Common myeloid progenitor, CD34-positive (primary cell): ENCODE measurements around the gene DIP2C.

ENCODE experiments used
- CTCF ChIA-PET: fragments of 350-600 bp; sonication (Branson Sonifier 250); formaldehyde crosslinking; loops from one replicate; lab custom pipeline; 2021; ENCODE audit warnings: antibody characterized with exemption; lab: Charles Lee
- POLR2A ChIA-PET: fragments of 350-600 bp; sonication (Branson Sonifier 250); formaldehyde crosslinking; loops from one replicate; lab custom pipeline; 2021; ENCODE audit warnings: antibody characterized with exemption; lab: Charles Lee
- DNase-seq, 3 donors: peaks; one replicate each; pipeline versions ENCODE4 v3.0.0 to v3.0.0-alpha.2; 2013
- H3K27ac ChIP-seq, 2 experiments: 1 replicate in 1 of 2; 2 replicates in 1 of 2; pipeline ENCODE4 v1.7.0; 2013; ENCODE audit warnings: inconsistent platforms in 2 of 2, low read length in 2 of 2, mild to moderate bottlenecking in 2 of 2, low read depth in 1 of 2, moderate library complexity in 1 of 2; ENCODE audit not compliant: severe bottlenecking in 2 of 2, insufficient read depth in 1 of 2, poor library complexity in 1 of 2
- H3K27me3 ChIP-seq, 5 experiments: replicated peaks in 2 of 5; 1 replicate in 3 of 5; 2 replicates in 2 of 5; pipeline versions ENCODE4 v1.6.1 to v1.7.0; 2013; ENCODE audit warnings: low read length in 4 of 5, mild to moderate bottlenecking in 2 of 5, moderate library complexity in 2 of 5, inconsistent platforms in 1 of 5; ENCODE audit not compliant: insufficient read depth in 5 of 5, control insufficient read depth in 4 of 5
- H3K36me3 ChIP-seq, 4 experiments: 1 replicate in 2 of 4; 2 replicates in 2 of 4; pipeline versions ENCODE4 v1.6.1 to v1.7.0; 2013; ENCODE audit warnings: low read length in 3 of 4, control low read depth in 1 of 4, mild to moderate bottlenecking in 1 of 4; ENCODE audit not compliant: control insufficient read depth in 4 of 4, insufficient read depth in 4 of 4
- H3K4me1 ChIP-seq, 4 experiments: 1 replicate in 3 of 4; 2 replicates in 1 of 4; pipeline versions ENCODE4 v1.6.1 to v1.7.1; 2013; ENCODE audit warnings: low read length in 3 of 4, mild to moderate bottlenecking in 3 of 4, control low read depth in 1 of 4, inconsistent platforms in 1 of 4, moderate library complexity in 1 of 4; ENCODE audit not compliant: control insufficient read depth in 4 of 4, insufficient read depth in 4 of 4; ENCODE audit errors: control extremely low read depth in 1 of 4
- H3K4me3 ChIP-seq, 7 experiments: 1 replicate in 4 of 7; 2 replicates in 3 of 7; pipeline versions ENCODE4 v1.5.1 to v1.7.0; 2013; ENCODE audit warnings: mild to moderate bottlenecking in 7 of 7, low read length in 6 of 7, moderate library complexity in 6 of 7, inconsistent platforms in 2 of 7, low read depth in 2 of 7, control low read depth in 1 of 7; ENCODE audit not compliant: insufficient read depth in 4 of 7, control insufficient read depth in 1 of 7; ENCODE audit errors: extremely low read depth in 1 of 7
- H3K9me3 ChIP-seq, 5 experiments: 1 replicate in 4 of 5; 2 replicates in 1 of 5; pipeline versions ENCODE4 v1.6.1 to v1.7.1; 2013; ENCODE audit warnings: low read length in 4 of 5, mild to moderate bottlenecking in 2 of 5, inconsistent platforms in 1 of 5, low read depth in 1 of 5, moderate library complexity in 1 of 5; ENCODE audit not compliant: control insufficient read depth in 4 of 5, insufficient read depth in 2 of 5; ENCODE audit errors: control extremely low read depth in 1 of 5
- WGBS: methylation state at CpG from one replicate; pipeline ENCODE4 v1.1.5; 2013; ENCODE audit not compliant: insufficient coverage; 5-methylcytosine and 5-hydroxymethylcytosine counted together

Gene DIP2C

GRCh38 chr10:232061-232460 lies 457.4 kb downstream of the DIP2C start:
- 93% methylated on average over 3 of the region's 3 CpGs for WGBS
- CTCF ChIA-PET = interaction anchor here (1.2 to 1.8 kb wide), 2 partner anchors 10 to 51 kb away, joined by 3 to 4 read pairs; no protein-coding TSS in a partner anchor
- Histone ChIP-seq H3K27ac (no peak overlapping the region), H3K36me3 (peaks cover 0 to 7% (median 5%) of the 10 kb centered on the region in 4 experiments), H3K27me3 (no peaks in the 10 kb centered on the region), H3K4me3 (no peak overlapping the region), H3K9me3 (no peaks in the 10 kb centered on the region), H3K4me1 (no peaks in the 10 kb centered on the region)
- POLR2A ChIA-PET = no interaction called here
- DNase-seq = no peak

- Histone ChIP-seq H3K36me3 (peaks cover 0 to 7% (median 5%) of the 10 kb centered on the region in 4 experiments), H3K4me1 (no peaks in the 10 kb centered on the region), H3K27me3 (no peaks in the 10 kb centered on the region), H3K4me3 (no peak overlapping the region), H3K9me3 (no peaks in the 10 kb centered on the region), H3K27ac (no peak overlapping the region)
- POLR2A ChIA-PET = no interaction called here
- DNase-seq = peak; percentile 11 to 40 (median 35)
- CTCF ChIA-PET = interaction anchor here (1.0 to 2.2 kb wide), 2 partner anchors 15 to 27 kb away, joined by 3 to 16 read pairs; no protein-coding TSS in a partner anchor
- 100% methylated on average over 7 of the region's 9 CpGs for WGBS
Measured at GRCh38 chr10:230758-231157, 458.7 kb downstream of the DIP2C start.

GRCh38 chr10:228366-228765 lies 461.1 kb downstream of the DIP2C start:
- ChIA-PET CTCF (no interaction called here), POLR2A (no interaction called here)
- WGBS = no CpG with 5 or more reads among the region's 6 CpGs
- DNase-seq = no peak
- Histone ChIP-seq H3K27me3 (no peaks in the 10 kb centered on the region), H3K4me3 (no peak overlapping the region), H3K27ac (no peak overlapping the region), H3K36me3 (peaks cover 0 to 9% (median 3%) of the 10 kb centered on the region in 4 experiments), H3K9me3 (no peaks in the 10 kb centered on the region), H3K4me1 (no peaks in the 10 kb centered on the region)

GRCh38 chr10:227014-227413 lies 462.5 kb downstream of the DIP2C start:
- Histone ChIP-seq H3K9me3 (no peaks in the 10 kb centered on the region), H3K4me1 (no peaks in the 10 kb centered on the region), H3K27me3 (no peaks in the 10 kb centered on the region), H3K27ac (no peak overlapping the region), H3K4me3 (no peak overlapping the region), H3K36me3 (peaks cover 0 to 3% (median 0%) of the 10 kb centered on the region in 4 experiments)
- CTCF ChIA-PET = no interaction called here
- POLR2A ChIA-PET = no interaction called here
- DNase-seq = no peak
- no CpG with 5 or more reads among the region's 2 CpGs for WGBS

GRCh38 chr10:226018-226417 lies 463.4 kb downstream of the DIP2C start:
- no peaks in the 10 kb centered on the region for H3K9me3 ChIP-seq
- no peaks in the 10 kb centered on the region for H3K27me3 ChIP-seq
- no peak for DNase-seq
- WGBS = no CpG with 5 or more reads among the region's 2 CpGs
- POLR2A ChIA-PET = no interaction called here
- H3K4me3 ChIP-seq = no peak overlapping the region
- peaks cover 0 to 3% (median 0%) of the 10 kb centered on the region in 4 experiments for H3K36me3 ChIP-seq
- CTCF ChIA-PET = no interaction called here
- no peaks in the 10 kb centered on the region for H3K4me1 ChIP-seq
- no peak overlapping the region for H3K27ac ChIP-seq

- ChIA-PET POLR2A (interaction anchor here (0.7 kb wide), 1 partner anchor 12 kb away, joined by 3 read pairs; no protein-coding TSS in a partner anchor), CTCF (no interaction called here)
- Histone ChIP-seq H3K27ac (no peak overlapping the region), H3K36me3 (peaks cover 0 to 3% (median 0%) of the 10 kb centered on the region in 4 experiments), H3K27me3 (no peaks in the 10 kb centered on the region), H3K4me3 (no peak overlapping the region), H3K4me1 (peaks cover 2 to 13% (median 8%) of the 10 kb centered on the region in 4 experiments), H3K9me3 (no peaks in the 10 kb centered on the region)
- DNase-seq = peak in 2 of 3 donors; percentile 42 to 67
- WGBS = 60% methylated on average over 1 of the region's 3 CpGs
Measured at GRCh38 chr10:224571-224970, 464.9 kb downstream of the DIP2C start.
